MG63 (cell line): Measurements from ENCODE around the gene ECE1. TPM values are rescaled to one million over a fixed set of nuclear protein-coding genes. Genes with fewer than 3 reads are reported as not detected.

Experiments used
- DNase-seq: peaks from one replicate; pipeline ENCODE4 v3.0.0-alpha.2; 2020
- H3K27me3 ChIP-seq: fragments of 250-450 bp; sonication (Bioruptor Pico); 2 replicates; pipeline ENCODE4 v1.5.1; 2020; ENCODE audit warnings: mild to moderate bottlenecking, moderate library complexity
- H3K36me3 ChIP-seq: fragments of 250-450 bp; sonication (Bioruptor Pico); 2 replicates; pipeline ENCODE4 v1.5.1; 2020; ENCODE audit warnings: mild to moderate bottlenecking, moderate library complexity
- H3K4me3 ChIP-seq: fragments of 250-450 bp; sonication (Bioruptor Pico); 2 replicates; pipeline ENCODE4 v1.5.1; 2020; ENCODE audit warnings: mild to moderate bottlenecking, moderate library complexity
- H3K9me3 ChIP-seq: fragments of 250-450 bp; sonication (Bioruptor Pico); 2 replicates; pipeline ENCODE4 v1.5.1; 2020; ENCODE audit warnings: mild to moderate bottlenecking, moderate library complexity
- total RNA-seq: library from RNA; depleted of rRNA; stranded (reverse); fragments of >200 nt; shearing (Covaris generic); gene quantifications from 2 replicates; pipeline ENCODE4 v1.2.3, GENCODE V29; 2014; ENCODE audit warnings: low replicate concordance; rRNA removed

ECE1 gene
- total RNA-seq, result 10.5 and 11.4 TPM in 2 replicates

DNA sequence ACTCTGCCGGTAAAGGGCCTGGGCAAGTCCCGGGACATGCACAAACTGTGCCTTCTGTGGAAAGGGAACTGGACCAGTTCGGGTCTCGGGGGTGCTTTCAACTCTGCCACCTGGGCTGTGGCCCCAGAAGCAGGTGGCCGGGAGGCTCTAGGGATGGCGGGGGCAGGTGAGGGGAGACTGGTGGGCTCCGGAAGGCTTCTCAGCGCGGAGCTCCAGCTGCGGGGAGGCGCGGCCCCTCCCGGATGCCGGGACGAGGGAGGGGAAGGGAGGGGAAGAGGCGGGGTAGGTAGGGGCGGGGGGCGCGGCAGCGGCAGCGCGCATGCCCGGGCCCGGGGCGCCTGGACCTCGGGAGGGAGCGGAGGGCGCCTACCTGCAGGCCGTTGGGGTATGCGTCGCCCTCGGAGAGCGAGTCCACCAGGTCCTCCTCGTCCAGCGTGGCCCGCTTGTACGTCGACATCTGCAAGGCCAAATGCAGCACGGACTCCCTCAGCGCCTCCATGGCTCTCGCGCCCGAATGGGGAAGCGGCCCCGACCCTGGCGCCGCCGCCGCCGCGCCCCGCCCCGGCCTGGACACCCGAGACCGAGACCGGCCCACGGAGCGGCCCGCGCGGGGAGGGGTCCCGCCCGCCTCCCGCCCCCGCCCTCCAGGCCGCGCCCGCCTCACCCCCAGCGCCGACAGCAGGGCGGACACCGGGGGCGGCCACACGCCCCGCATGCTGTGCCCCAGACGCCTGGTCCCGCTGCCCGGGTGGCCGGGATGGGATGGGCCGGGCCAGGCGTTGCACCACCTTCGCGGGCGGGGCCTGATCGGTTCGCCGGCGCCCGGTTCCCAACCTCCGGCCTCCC is at the start of gene ECE1:
ECE1 (minus strand) TSS at position 764 of the 846 bp plus-strand sequence; CDS start at position 715, 49 bp downstream.
- peak within 1 kb of the TSS; percentile 46 for H3K4me3 ChIP-seq
- H3K27me3 ChIP-seq, result no peaks in the 10 kb centered on the region
- no peaks in the 10 kb centered on the region for H3K9me3 ChIP-seq
- H3K36me3 ChIP-seq, result no peaks in the 10 kb centered on the region
- DNase-seq, result peak; percentile 28

- no peaks in the 10 kb centered on the region for H3K9me3 ChIP-seq
- no peaks in the 10 kb centered on the region for H3K36me3 ChIP-seq
- DNase-seq, result no peak
- no peak overlapping the region for H3K4me3 ChIP-seq
- H3K27me3 ChIP-seq, result no peaks in the 10 kb centered on the region
Measured at GRCh38 chr1:21339356-21340229, 49.3 kb upstream of the ECE1 start.

DNA sequence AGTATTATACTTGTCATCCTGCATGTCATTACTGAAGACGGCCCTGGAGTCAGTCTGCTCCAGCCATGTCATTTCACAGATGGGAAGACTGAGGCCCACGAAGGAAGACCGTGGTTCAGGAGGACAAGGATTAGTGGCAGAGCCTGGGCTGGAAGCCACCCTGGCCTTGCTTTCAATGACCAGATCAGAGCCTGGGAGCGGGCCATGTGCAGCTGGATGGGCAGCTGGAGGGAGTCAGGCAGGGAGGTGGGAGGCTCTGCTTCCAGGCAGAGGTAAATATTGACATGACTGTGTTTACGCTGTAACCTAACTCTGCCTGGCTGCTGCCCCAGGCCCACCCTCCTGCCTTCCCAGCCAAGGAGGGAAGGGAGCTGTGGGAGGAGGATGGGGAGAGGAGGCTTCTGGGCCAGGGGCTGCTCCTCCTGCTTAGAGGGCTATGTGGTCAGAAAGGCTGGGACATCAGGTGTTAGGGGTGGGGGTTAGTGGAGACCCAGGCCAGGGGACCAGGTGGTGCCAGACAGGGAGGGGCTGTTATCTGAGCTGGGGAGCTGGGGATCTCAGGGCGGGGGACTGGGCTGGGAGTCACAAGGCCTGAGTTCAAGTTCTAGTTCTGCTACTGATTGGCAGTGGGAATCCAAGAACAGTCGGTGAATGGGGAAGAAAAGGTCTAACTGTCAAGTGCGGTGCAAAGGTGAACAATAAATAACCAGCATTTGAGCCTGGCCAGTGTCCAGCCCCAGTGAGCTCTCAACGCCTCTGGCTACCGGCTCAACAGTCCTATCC is 48.5 kb upstream of the ECE1 start:
- Histone ChIP-seq H3K36me3 (no peaks in the 10 kb centered on the region), H3K27me3 (no peaks in the 10 kb centered on the region), H3K9me3 (no peaks in the 10 kb centered on the region), H3K4me3 (no peak overlapping the region)
- DNase-seq, result peak; percentile 90

DNA sequence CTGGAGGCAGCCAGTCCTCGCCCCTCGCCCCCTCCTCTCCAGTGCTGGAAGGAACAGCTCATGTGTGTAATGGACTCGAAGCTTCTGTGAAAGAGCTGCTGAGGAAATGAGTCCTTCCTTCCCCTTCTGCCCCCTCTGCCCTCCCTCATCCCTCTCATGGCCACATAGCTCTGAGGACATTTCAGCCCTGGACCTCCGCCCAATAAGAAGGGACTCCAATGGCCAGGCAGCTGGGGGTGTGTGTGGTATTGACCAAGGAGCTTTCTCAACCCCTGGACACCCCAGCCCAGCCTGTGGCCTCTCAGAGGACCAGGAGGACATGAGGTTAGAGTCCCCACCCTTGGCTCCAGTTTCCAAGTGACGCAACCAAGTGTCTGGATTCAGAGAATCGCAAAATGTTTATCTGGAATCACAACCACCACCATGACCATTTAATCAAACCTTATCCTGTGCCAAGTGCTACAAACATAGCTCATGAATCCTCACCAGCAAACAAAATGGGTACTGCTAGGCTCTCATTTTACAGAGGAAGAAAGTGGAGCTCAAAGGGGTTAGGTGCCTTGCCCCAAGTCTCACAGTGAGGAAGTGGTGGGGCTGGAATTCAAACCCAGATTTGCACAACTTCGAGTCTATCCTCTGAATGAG is 47.8 kb upstream of the ECE1 start:
- no peaks in the 10 kb centered on the region for H3K27me3 ChIP-seq
- DNase-seq, result peak; percentile 66
- no peak overlapping the region for H3K4me3 ChIP-seq
- no peaks in the 10 kb centered on the region for H3K36me3 ChIP-seq
- no peaks in the 10 kb centered on the region for H3K9me3 ChIP-seq

- no peak for DNase-seq
- Histone ChIP-seq H3K9me3 (no peaks in the 10 kb centered on the region), H3K36me3 (no peaks in the 10 kb centered on the region), H3K4me3 (no peak overlapping the region), H3K27me3 (no peaks in the 10 kb centered on the region)
Measured at GRCh38 chr1:21337454-21337927, 47.2 kb upstream of the ECE1 start.

GRCh38 chr1:21337010-21337437 is 46.8 kb upstream of the ECE1 start:
- no peaks in the 10 kb centered on the region for H3K27me3 ChIP-seq
- no peaks in the 10 kb centered on the region for H3K9me3 ChIP-seq
- DNase-seq, result no peak
- H3K4me3 ChIP-seq, result no peak overlapping the region
- H3K36me3 ChIP-seq, result no peaks in the 10 kb centered on the region

DNA sequence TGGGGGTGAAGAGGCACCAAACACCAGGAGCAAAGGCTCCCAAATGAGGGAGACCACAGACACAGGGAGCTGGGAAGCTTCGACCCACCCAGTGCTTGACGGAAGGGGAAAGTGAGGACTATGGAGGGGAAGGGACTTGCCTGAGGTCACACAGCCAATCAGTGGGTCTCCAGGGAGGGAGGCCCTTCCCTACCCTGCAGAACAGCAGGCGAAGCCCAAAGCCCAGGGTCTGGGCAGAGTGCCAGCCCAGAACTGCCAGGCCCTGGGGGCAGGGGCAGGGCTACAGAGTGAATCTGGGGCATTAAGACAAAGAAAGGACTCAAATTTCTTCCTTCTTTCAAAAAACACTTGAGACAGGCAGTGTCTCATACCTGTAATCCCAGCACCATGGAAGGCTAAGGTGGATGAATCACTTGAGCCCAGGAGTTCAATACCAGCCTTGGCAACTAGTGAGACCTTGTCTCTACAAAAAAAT is 45.5 kb upstream of the ECE1 start:
- no peak overlapping the region for H3K4me3 ChIP-seq
- no peaks in the 10 kb centered on the region for H3K36me3 ChIP-seq
- DNase-seq, result no peak
- H3K9me3 ChIP-seq, result no peaks in the 10 kb centered on the region
- H3K27me3 ChIP-seq, result no peaks in the 10 kb centered on the region

GRCh38 chr1:21335088-21335691 is 44.9 kb upstream of the ECE1 start:
- no peaks in the 10 kb centered on the region for H3K36me3 ChIP-seq
- no peaks in the 10 kb centered on the region for H3K9me3 ChIP-seq
- H3K27me3 ChIP-seq, result no peaks in the 10 kb centered on the region
- no peak for DNase-seq
- no peak overlapping the region for H3K4me3 ChIP-seq

GRCh38 chr1:21334214-21335087 is 44.2 kb upstream of the ECE1 start:
- H3K4me3 ChIP-seq, result no peak overlapping the region
- H3K36me3 ChIP-seq, result no peaks in the 10 kb centered on the region
- H3K27me3 ChIP-seq, result no peaks in the 10 kb centered on the region
- no peaks in the 10 kb centered on the region for H3K9me3 ChIP-seq
- peak; percentile 41 for DNase-seq

GRCh38 chr1:21333824-21334213 is 43.6 kb upstream of the ECE1 start:
- Histone ChIP-seq H3K36me3 (no peaks in the 10 kb centered on the region), H3K4me3 (no peak overlapping the region), H3K27me3 (no peaks in the 10 kb centered on the region), H3K9me3 (no peaks in the 10 kb centered on the region)
- no peak for DNase-seq

- Histone ChIP-seq H3K36me3 (no peaks in the 10 kb centered on the region), H3K4me3 (no peak overlapping the region), H3K9me3 (no peaks in the 10 kb centered on the region), H3K27me3 (no peaks in the 10 kb centered on the region)
- DNase-seq, result no peak
Measured at GRCh38 chr1:21332554-21333311, 42.5 kb upstream of the ECE1 start.

DNA sequence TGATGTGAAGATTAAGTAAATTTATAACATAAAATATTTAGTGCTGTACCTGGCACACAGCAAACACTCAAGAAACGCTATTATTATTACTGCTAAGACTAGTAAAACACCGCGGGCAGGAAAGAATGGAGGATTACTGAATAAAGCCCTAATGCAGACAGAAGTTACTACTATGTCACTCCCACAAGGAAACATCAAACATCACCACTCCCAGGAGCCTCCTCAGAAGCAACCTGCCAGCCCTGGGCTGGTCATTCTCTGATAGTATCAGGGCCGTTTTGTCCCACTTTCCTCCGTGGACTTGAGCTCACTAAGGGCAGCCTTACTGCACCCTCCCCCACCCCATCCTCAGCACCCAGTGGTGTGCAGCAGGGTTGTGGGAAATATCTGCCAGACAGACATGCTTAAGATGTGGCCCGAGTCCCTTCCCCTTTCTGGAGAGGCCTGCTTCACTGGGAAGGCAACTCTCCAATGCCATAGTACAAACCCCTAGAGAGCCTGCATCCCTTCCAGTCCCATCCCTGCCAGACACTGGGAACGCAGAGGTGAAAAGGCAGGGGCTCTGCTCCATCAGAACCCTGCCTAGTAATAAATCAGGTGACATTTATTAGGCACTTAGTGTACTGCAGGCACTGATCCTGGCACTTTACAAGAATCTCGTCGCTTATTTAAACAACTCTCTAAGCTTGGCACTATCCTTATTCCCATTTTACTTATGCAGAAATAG is 41.7 kb upstream of the ECE1 start:
- H3K27me3 ChIP-seq, result no peaks in the 10 kb centered on the region
- DNase-seq, result no peak
- no peak overlapping the region for H3K4me3 ChIP-seq
- H3K9me3 ChIP-seq, result no peaks in the 10 kb centered on the region
- H3K36me3 ChIP-seq, result no peaks in the 10 kb centered on the region

- H3K36me3 ChIP-seq, result no peaks in the 10 kb centered on the region
- H3K4me3 ChIP-seq, result no peak overlapping the region
- no peaks in the 10 kb centered on the region for H3K27me3 ChIP-seq
- no peak for DNase-seq
- no peaks in the 10 kb centered on the region for H3K9me3 ChIP-seq
Measured at GRCh38 chr1:21330544-21330943, 40.3 kb upstream of the ECE1 start.
